ENCODE data around the gene PLPPR3. TPM values are rescaled to one million over a fixed set of nuclear protein-coding genes. Genes with fewer than 3 reads are reported as not detected.
A peak's percentile ranks its signal among the peaks of the same experiment; 100 is the strongest.
"Not testable (repeated sequence)": the region's sequence is repeated elsewhere in the genome, so short reads cannot be mapped to it uniquely, and the experiment has no call there.

Gene PLPPR3
- total RNA-seq, 8 experiments from 2014 or later, result 0.22 to 68.1 (median 43.3) TPM

DNA sequence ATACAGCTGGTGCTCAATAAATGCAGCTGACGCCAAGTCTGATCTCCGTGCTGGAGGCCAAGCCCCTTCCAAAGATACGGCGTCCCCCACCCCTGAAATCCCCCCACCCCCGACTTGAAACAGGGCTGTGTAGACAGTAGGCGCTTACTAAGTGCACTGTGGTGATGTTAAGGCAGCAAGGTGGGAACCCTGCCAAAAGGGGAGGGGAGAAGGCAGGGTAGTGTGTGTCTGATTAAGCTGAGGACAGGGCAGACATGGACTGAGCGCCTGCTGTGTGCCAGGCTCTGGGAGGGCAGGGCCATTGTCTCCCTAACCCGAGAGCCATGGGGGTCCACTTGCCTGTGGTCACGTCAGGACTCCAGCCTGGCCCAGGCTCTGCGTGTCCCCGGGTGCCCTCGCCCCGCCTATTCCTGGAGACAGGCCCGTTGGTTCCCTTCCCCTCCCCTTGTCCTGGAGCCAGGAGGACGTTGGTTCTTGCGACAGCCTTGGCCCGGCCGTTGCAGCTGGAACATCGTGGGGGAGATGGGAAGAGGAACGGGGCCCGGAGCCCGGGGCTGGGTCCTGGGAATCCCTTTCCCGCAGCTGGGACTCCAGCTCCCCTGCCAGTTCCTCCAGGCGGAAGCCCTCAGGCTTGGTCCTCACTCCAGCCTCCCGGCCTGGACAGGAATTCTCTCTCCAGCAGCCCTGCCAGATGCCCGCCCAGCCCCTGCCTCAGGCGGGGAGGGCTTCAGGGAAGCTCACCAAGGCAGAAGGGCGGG lies 28.6 kb upstream of the PLPPR3 start:
- WGBS, 10 experiments, result 29 to 82% (median 40%) methylated on average over 1 to 8 of the region's 28 CpGs; no CpG with 5 or more reads in 3 of the 10 experiments
- peaks cover 2 to 12% of the 10 kb centered on the region in 2 donors for H3K4me1 ChIP-seq (replicated peaks in 1 of 2)
- H3K4me3 ChIP-seq, result no peak overlapping the region
- peak overlapping the region in 1 of 2 donors; percentile 29 for H3K27ac ChIP-seq
- in situ Hi-C loops (cut with MboI; ENCODE audit: low pct_unique_long_range_greater_than_20kb in 2 of 9, low sequenced_read_pairs in 9 of 9, unreplicated experiment in 9 of 9), result no loop called here
- peak; percentile 72 to 84 (median 74) for ATAC-seq (replicated peaks in 6 of 8)

DNA sequence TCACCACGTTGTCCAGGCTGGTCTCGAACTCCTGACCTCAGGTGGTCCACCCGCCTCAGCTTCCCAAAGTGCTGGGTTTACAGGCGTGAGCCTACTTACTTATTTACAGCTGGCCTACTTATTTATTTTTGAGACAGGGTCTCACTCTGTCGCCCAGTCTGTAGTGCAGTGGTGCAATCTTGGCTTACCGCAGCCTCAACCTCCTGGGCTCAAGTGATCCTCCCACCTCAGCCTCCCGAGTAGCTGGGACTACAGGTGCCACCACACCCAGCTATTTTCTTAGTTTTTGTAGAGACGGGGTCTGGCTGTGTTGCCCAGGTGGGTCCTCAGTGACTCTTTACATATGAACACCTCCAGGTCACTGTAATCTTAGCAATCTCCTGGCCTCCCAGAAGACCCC lies 27.4 kb upstream of the PLPPR3 start:
- H3K27ac ChIP-seq; H3K4me3 ChIP-seq; ATAC-seq (replicated peaks in 6 of 8); in situ Hi-C loops (cut with MboI; ENCODE audit: low pct_unique_long_range_greater_than_20kb in 2 of 9, low sequenced_read_pairs in 9 of 9, unreplicated experiment in 9 of 9): not testable (repeated sequence)
- 67 to 87% (median 77%) methylated on average over 1 to 6 of the region's 8 CpGs; no CpG with 5 or more reads in 4 of the 10 experiments for WGBS, 10 experiments
- H3K4me1 ChIP-seq (replicated peaks in 1 of 2), result peaks cover 2 to 14% of the 10 kb centered on the region in 2 donors

DNA sequence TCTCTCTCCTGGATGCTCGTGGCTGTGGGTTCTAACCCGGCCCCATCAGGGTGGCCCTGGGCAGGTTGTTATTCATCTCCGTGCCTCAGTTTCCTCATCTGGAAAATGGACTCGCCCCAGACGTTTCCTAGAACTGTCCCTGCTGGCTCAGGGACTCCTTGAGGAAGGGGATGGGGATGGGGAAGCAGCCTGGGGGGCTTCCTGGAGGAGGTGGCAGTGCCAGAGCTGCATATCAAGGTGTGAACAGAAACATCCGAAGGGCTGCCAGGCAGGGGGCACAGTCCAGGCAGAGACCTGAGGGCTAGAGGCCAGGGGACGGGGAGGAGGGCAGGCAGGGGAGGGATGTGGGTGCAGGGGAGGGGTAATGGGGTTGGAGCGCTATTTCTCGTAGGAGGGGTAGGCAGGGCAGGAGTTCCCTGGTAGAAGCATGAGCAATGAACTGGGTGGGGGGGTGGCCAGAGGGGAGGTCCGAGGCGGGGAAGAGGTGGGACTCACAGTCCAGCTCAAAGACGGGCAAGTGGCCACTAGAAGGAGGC lies 26.7 kb upstream of the PLPPR3 start:
- ATAC-seq (replicated peaks in 6 of 8), result peak in 1 of 8 experiments; percentile 4
- in situ Hi-C loops (cut with MboI; ENCODE audit: low pct_unique_long_range_greater_than_20kb in 2 of 9, low sequenced_read_pairs in 9 of 9, unreplicated experiment in 9 of 9), result no loop called here
- H3K4me1 ChIP-seq (replicated peaks in 1 of 2), result peaks cover 2 to 19% of the 10 kb centered on the region in 2 donors
- no CpG with 5 or more reads among the region's 12 CpGs for WGBS, 10 experiments
- H3K4me3 ChIP-seq, result no peak overlapping the region
- no peak overlapping the region for H3K27ac ChIP-seq

DNA sequence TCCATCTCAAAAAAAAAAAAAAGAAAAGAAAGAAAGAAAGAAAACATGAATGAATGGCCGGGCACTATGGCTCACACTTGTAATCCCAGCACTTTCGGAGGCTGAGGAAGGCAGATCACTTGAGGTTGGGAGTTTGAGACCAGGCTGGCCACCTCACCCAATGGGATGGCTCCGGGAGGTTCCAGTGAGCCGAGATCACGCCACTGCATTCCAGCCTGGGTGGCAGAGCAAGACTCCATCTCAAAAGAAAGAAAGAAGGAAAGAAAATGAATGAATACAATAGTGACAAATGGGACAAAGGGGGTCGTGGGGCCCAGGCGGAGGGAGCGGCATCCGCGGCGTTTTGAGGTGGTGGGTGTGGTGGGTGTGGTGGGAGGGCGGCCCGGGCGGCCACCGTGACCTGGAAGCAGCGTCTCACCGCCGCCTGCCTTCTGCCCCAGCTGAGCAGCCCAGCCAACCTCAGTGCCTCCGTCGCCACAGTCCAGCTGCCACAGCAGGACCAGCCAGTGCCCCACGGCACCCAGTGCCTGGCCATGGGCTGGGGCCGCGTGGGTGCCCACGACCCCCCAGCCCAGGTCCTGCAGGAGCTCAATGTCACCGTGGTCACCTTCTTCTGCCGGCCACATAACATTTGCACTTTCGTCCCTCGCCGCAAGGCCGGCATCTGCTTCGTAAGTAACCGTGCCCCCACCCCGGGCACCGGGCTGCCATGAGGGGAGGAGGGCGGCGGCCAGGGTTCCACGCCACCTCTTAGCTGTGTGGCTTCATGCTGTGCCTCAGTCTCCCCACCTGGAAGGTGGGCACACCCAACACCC lies 24.2 kb upstream of the PLPPR3 start:
- Histone ChIP-seq H3K4me1 (replicated peaks in 1 of 2) (peaks cover 6 to 23% of the 10 kb centered on the region in 2 donors), H3K27ac (no peak overlapping the region), H3K4me3 (no peak overlapping the region)
- WGBS, 10 experiments, result 0 to 80% (median 47%) methylated on average over 1 to 7 of the region's 37 CpGs; no CpG with 5 or more reads in 4 of the 10 experiments
- no peak for ATAC-seq (replicated peaks in 6 of 8)
- in situ Hi-C loops (cut with MboI; ENCODE audit: low pct_unique_long_range_greater_than_20kb in 2 of 9, low sequenced_read_pairs in 9 of 9, unreplicated experiment in 9 of 9), result no loop called here

DNA sequence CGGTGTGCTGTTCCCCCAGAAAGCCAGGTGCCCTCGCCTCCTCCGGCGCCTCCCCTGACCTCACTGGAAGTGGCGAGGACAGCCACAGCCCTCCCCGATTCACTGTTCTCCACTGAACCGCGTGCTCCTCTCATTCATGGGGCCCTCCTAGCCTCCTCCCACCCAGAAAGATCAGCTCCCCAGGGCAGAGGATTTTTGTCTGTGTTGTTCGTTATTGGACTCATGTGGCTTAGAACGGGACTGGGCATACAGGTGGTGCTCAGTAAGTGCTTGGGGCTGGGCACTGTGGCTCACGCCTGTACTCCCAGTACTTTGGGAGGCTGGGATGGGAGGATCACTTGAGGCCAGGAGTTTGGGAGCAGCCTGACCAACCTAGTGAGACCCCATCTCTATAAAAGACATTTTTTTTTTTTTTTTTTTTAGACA lies 22.8 kb upstream of the PLPPR3 start:
- 0 to 100% (median 60%) methylated on average over 1 of the region's 11 CpGs; no CpG with 5 or more reads in 7 of the 10 experiments for WGBS, 10 experiments
- ATAC-seq (replicated peaks in 6 of 8), result peak in 5 of 8 experiments; percentile 5 to 73 (median 54)
- H3K4me3 ChIP-seq, result no peak overlapping the region
- H3K4me1 ChIP-seq (replicated peaks in 1 of 2), result peaks cover 6 to 19% of the 10 kb centered on the region in 2 donors
- in situ Hi-C loops (cut with MboI; ENCODE audit: low pct_unique_long_range_greater_than_20kb in 2 of 9, low sequenced_read_pairs in 9 of 9, unreplicated experiment in 9 of 9), result no loop called here
- H3K27ac ChIP-seq, result no peak overlapping the region

DNA sequence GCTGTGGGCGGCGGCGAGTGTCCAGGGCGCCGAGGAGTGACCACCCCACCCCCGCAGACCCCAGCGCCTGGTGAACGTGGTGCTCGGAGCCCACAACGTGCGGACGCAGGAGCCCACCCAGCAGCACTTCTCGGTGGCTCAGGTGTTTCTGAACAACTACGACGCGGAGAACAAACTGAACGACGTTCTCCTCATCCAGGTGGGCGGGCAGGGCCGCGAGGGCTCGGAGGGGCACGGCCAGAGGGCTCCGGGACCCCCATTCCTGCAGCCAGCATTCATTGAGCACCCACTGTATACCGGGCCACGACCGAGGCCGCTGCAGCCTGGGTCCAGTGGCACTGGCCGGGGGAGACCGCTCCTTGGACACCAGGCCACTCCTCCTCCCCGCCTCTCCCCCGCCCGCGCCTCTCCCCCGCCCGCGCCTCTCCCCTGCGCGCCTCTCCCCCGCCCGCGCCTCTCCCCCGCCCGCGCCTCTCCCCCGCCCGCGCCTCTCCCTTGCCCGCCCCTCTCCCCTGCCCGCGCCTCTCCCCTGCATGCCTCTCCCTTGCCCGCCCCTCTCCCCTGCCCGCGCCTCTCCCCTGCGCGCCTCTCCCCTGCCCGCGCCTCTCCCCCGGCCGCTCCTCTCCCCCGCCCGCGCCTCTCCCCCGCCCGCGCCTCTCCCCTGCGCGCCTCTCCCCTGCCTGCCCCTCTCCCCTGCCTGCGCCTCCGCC lies 22.2 kb upstream of the PLPPR3 start:
- H3K4me1 ChIP-seq (replicated peaks in 1 of 2), result peaks cover 6 to 19% of the 10 kb centered on the region in 2 donors
- no CpG with 5 or more reads among the region's 70 CpGs for WGBS, 10 experiments
- in situ Hi-C loops (cut with MboI; ENCODE audit: low pct_unique_long_range_greater_than_20kb in 2 of 9, low sequenced_read_pairs in 9 of 9, unreplicated experiment in 9 of 9), result no loop called here
- H3K4me3 ChIP-seq, result peak overlapping the region; percentile 11 to 23 (median 14)
- peak in 5 of 8 experiments; percentile 48 to 67 (median 56) for ATAC-seq (replicated peaks in 6 of 8)
- no peak overlapping the region for H3K27ac ChIP-seq

DNA sequence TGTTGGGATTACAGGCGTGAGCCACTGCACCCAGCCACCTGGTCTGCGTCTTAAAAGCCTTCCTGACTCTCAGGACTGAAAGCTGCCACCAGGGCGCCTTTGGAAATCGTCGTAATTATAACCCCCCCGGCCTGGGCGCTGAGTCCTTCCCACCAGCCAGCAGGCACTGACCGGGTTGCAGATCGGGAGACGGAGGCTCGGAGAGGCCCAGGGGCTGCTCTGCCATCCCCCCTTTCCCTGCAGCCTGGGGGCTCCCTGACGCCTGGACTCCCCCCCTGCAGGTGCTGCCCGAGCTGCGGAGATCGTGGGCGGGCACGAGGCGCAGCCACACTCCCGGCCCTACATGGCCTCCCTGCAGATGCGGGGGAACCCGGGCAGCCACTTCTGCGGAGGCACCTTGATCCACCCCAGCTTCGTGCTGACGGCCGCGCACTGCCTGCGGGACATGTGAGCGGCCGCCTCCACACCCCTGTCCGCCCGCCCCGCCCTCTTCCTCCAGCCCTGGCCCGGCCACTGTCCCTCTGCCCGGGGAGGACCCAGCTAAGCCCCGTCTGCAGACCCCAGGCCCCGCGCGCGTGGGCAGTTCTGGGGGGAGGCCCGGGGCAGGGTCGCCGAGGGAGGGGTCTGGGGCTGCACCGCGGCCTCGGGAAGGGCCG lies 21.6 kb upstream of the PLPPR3 start:
- in situ Hi-C loops (cut with MboI; ENCODE audit: low pct_unique_long_range_greater_than_20kb in 2 of 9, low sequenced_read_pairs in 9 of 9, unreplicated experiment in 9 of 9), result no loop called here
- peak overlapping the region; percentile 11 to 23 (median 14) for H3K4me3 ChIP-seq
- no peak overlapping the region for H3K27ac ChIP-seq
- ATAC-seq (replicated peaks in 6 of 8), result peak; percentile 50 to 84 (median 80)
- whole genome bisulfite sequencing, 10 experiments, result 2 to 100% (median 7%) methylated on average over 1 to 10 of the region's 46 CpGs; no CpG with 5 or more reads in 5 of the 10 experiments
- H3K4me1 ChIP-seq (replicated peaks in 1 of 2), result peaks cover 8 to 24% of the 10 kb centered on the region in 2 donors

DNA sequence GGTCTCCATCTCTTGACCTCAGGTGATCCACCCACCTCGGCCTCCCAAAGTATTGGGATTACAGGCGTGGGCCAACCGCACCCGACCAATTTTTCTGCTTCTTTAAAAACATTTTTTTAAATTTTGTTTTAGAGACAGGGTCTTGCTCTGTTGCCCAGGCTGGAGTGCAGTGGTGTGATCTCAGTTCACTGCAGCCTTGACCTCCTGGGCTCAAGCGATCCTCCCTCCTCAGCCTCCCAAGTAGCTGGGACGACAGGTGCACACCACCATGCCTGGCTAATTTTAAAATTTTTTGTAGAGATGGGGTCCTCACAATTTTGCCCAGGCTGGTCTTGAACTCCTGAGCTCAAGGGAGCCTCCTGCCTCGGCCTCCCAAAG lies 21.0 kb upstream of the PLPPR3 start:
- H3K4me1 ChIP-seq (replicated peaks in 1 of 2), result peaks cover 7 to 22% of the 10 kb centered on the region in 2 donors
- in situ Hi-C loops (cut with MboI; ENCODE audit: low pct_unique_long_range_greater_than_20kb in 2 of 9, low sequenced_read_pairs in 9 of 9, unreplicated experiment in 9 of 9); ATAC-seq (replicated peaks in 6 of 8); H3K4me3 ChIP-seq; H3K27ac ChIP-seq: not testable (repeated sequence)
- 20 to 100% (median 83%) methylated on average over 1 to 4 of the region's 7 CpGs; no CpG with 5 or more reads in 4 of the 10 experiments for WGBS, 10 experiments

DNA sequence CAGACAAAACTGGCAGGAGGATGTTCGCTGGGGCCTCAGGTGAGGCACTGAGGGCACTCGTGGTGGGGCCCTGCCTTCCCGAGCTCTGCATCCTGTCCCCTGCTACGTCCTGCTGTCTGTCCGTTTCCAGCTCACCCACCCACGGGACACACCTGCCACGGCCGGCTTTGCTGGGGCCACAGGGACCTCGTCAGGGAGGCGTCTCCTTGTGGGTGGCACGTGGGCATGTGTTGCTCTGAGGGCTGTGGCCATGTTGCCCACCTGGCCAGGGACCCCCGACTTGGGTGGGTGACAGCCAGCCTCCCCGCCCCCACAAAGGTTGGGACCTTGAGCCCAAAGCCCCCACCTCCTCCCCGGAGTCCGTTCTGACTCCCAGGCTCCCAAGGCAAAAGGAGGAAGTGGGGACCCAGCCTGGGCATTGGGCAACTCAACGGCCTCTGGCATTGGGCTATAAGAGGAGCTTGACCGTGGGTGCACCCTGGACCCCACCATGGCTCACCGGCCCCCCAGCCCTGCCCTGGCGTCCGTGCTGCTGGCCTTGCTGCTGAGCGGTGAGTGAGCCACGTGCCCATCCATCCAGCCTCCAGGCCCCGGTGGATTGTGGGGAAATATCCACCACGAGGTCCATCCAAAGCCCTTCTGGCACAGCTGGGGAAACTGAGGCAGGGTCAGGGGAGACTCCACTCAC lies 18.9 kb upstream of the PLPPR3 start, which contains the start of gene PRTN3:
Gene PRTN3 (plus strand): TSS at position 481 of the 688 bp plus-strand sequence. CDS start 10 bp downstream, at position 491.
- Histone ChIP-seq H3K4me1 (replicated peaks in 1 of 2) (peaks cover 6 to 20% of the 10 kb centered on the region in 2 donors), H3K4me3 (no peak within 1 kb of the TSS), H3K27ac (no peak within 1 kb of the TSS)
- WGBS, 10 experiments, result 54 to 87% (median 60%) methylated on average over 1 to 4 of the region's 24 CpGs; no CpG with 5 or more reads in 7 of the 10 experiments
- ATAC-seq (replicated peaks in 6 of 8), result no peak
- in situ Hi-C loops (cut with MboI; ENCODE audit: low pct_unique_long_range_greater_than_20kb in 2 of 9, low sequenced_read_pairs in 9 of 9, unreplicated experiment in 9 of 9), result no loop called here

DNA sequence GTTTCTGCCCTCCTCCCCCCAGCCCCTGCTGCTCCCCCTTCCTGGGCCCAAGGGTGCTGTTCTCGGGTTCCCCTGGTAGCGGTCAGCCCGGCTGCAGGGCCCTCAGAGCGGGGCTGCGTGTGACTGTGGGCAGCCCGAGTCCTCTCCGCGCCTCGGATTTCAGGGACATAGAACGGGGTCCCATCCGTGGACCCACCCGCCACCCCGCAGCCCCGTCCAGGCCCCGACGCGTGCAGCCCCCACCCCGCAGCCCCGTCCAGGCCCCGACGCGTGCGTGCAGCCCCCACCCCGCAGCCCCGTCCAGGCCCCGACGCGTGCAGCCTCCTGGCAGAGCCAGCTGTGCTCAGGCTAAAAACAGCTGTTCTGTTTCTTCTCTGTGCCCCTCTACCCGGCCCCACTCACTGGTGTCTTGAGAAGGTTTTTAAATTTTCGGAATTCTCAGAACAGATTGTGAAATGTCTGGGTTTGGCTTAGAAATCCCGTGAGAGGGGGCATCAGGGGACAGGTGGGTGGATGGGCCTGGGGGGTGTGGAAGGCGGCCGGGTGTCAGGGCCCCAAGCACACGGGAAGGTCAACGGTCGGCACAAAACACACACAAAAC lies 13.6 kb upstream of the PLPPR3 start:
- H3K4me1 ChIP-seq (replicated peaks in 1 of 2), result peaks cover 3 to 8% of the 10 kb centered on the region in 2 donors
- no peak overlapping the region for H3K27ac ChIP-seq
- 96% methylated on average over 12 of the region's 36 CpGs; no CpG with 5 or more reads in 9 of the 10 experiments for whole genome bisulfite sequencing, 10 experiments
- in situ Hi-C loops (cut with MboI; ENCODE audit: low pct_unique_long_range_greater_than_20kb in 2 of 9, low sequenced_read_pairs in 9 of 9, unreplicated experiment in 9 of 9), result no loop called here
- H3K4me3 ChIP-seq, result no peak overlapping the region
- ATAC-seq (replicated peaks in 6 of 8), result peak in 4 of 8 experiments; percentile 18 to 74 (median 47)

DNA sequence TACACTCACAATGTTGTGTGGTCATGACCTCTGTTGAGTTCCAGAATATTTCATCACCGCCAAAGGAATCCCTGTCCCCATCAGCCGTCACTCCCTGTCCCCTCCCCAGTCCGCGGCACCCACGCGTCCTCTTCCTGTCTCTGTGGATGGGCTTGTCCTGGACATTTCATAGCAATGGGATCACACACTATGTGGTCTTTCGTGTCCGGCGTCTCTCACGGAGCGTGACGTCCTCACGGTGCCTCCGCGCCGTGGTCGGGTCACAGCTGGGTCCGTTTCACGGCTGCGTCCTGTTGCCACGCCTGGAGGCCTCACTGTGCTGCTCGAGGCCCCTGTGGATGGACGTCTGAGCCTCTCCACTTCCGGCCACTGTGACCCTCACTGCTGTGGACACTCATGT lies 12.5 kb upstream of the PLPPR3 start:
- in situ Hi-C loops (cut with MboI; ENCODE audit: low pct_unique_long_range_greater_than_20kb in 2 of 9, low sequenced_read_pairs in 9 of 9, unreplicated experiment in 9 of 9), result no loop called here
- 60 to 86% (median 73%) methylated on average over 1 to 11 of the region's 24 CpGs; no CpG with 5 or more reads in 4 of the 10 experiments for WGBS, 10 experiments

More for the DNA sequence above, 12.5 kb upstream of the PLPPR3 start:
- Histone ChIP-seq H3K4me3 (no peak overlapping the region), H3K4me1 (replicated peaks in 1 of 2) (peaks cover 3 to 8% of the 10 kb centered on the region in 2 donors), H3K27ac (no peak overlapping the region)
- ATAC-seq (replicated peaks in 6 of 8), result no peak
